Measurements from ENCODE around the gene MPO. TPM values are rescaled to one million over a fixed set of nuclear protein-coding genes. Genes with fewer than 3 reads are reported as not detected.
A peak's percentile ranks its signal among the peaks of the same experiment; 100 is the strongest.

MPO gene
- total and polyA plus RNA-seq, 9 of the 15 experiments (the other 6 are each of a cell fraction or from before 2014, with no cell fraction given): 0.04 to 0.47 (median 0.39) TPM; not detected in 6

DNA sequence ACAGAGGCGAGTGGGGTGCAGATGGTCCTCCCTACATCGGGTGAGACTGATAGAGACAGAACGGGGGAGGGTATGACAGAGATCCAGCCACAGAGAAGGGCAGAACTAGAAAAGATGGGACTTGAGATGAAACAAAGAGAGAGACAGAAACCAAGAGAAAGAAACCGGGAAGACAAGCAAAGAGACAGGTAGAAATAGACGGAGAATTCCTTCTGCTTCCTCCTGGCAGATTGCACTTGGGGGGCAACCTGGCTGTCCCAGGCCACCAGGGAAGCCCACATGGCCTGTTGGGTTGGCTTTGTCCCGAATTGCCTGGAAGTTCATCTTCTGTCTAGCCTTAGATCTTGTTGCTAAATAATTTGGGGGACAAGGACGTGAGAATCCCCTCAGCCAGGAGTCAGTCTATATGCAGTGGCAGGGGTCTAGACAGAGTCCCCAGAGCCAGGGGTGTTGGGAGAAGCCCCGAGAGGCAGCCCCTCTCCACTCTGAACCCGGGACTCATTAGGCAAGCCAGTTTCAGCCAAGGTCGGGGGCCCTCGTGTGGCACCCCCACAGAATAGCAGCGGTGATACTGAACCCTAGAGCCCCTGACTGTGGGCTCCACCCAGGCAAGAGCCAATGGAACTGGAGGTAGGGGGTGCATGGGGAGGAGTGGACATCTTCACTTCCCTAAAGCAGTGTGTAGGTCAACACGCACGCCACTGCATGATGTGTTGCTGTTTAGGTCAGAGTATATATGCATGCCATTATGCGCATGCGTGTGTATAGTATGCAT, 48.5 kb upstream of the MPO start:
- Histone ChIP-seq H3K27me3 (ENCODE audit: control insufficient read depth in 2 of 2, insufficient read depth in 2 of 2, low read length in 2 of 2) (no peaks in the 10 kb centered on the region), H3K79me2 (ENCODE audit: control insufficient read depth, insufficient read depth, low read length) (peaks cover 66% of the 10 kb centered on the region), H3K9ac (ENCODE audit: insufficient read depth in 1 of 2, low read depth in 2 of 2, low read length in 2 of 2) (peak overlapping the region; percentile 89 to 100), H3K36me3 (ENCODE audit: control insufficient read depth, insufficient read depth, low read length) (peaks cover 28% of the 10 kb centered on the region), H2AFZ (ENCODE audit: low read depth, low read length) (no peak overlapping the region), H3K4me1 (replicated peaks in 1 of 2; ENCODE audit: control insufficient read depth in 2 of 2, insufficient read depth in 2 of 2, low read length in 2 of 2) (peaks cover 25 to 56% of the 10 kb centered on the region in 2 experiments), H3K27ac (ENCODE audit: extremely low read depth, low read depth, low read length) (peak overlapping the region; percentile 99), H3K4me3 (peak overlapping the region; percentile 91), H3K9me3 (replicated peaks; ENCODE audit: control insufficient read depth, insufficient read depth, low read depth, low read length) (no peaks in the 10 kb centered on the region), H3K4me2 (ENCODE audit: insufficient read depth, low read length) (peak overlapping the region; percentile 90), H3K9me1 (ENCODE audit: control insufficient read depth, insufficient read depth, low read length) (peaks cover 3% of the 10 kb centered on the region), H4K20me1 (replicated peaks; ENCODE audit: control insufficient read depth, insufficient read depth, low read length) (peaks cover 38% of the 10 kb centered on the region)
- DNase-seq (ENCODE audit: extremely low read depth in 1 of 4, low spot score in 3 of 4) (peak; percentile 59 to 95 (median 74)), FAIRE-seq (peak; percentile 93), ATAC-seq (peak; percentile 67)
- in situ Hi-C loops (cut with MboI) (no loop called here), intact Hi-C loops (cut with micrococcal nuclease) (loop anchor here (1.0 kb wide), 4 partner anchors 9 to 88 kb away; partner anchors contain the start of genes RNF43 and SUPT4H1)
- CTCF ChIA-PET (ENCODE audit: low intra/inter-chr PET ratio): no interaction called here
- WGBS (ENCODE audit: insufficient coverage, low coverage, missing lambda C conversion rate): under 1% methylated on average over 16 of the region's 16 CpGs
- no TSS peak for BruUV-seq (replicated peaks)
- POLR2A ChIA-PET: interaction anchor here (0.6 to 1.8 kb wide), 5 partner anchors 12 to 147 kb away, joined by 3 to 17 read pairs (median 9); partner anchors contain the start of gene RNF43
- TF ChIP-seq CBX1 (IDR thresholded peaks at IDR 0.05; ENCODE audit: low read depth) (peak; percentile 97), STAT5A (IDR thresholded peaks at IDR 0.05; ENCODE audit: borderline replicate concordance, low read length) (0 out of 2 replicates have a peak, but pooled peaks have one; percentile 40), KLF10 (CRISPR knock-in tag; IDR thresholded peaks at IDR 0.05) (peak; percentile 87), FOXP4 (CRISPR knock-in tag; IDR thresholded peaks at IDR 0.05; ENCODE audit: borderline replicate concordance) (peak; percentile 66; the same call in 1 of the 2 replicates), TSC22D4 (tag; IDR thresholded peaks at IDR 0.05) (no peak), ZNF77 (CRISPR knock-in tag; IDR thresholded peaks at IDR 0.05) (peak; percentile 63; the same call in 1 of the 2 replicates), MBD2 (IDR thresholded peaks at IDR 0.05; ENCODE audit: borderline replicate concordance, low read depth) (peak; percentile 88; the same call in 1 of the 2 replicates), FOSL1 (tag; conservative IDR thresholded peaks at IDR 0.05) (0 out of 2 replicates have a peak, but pooled peaks have one; percentile 65), BRF1 (IDR thresholded peaks at IDR 0.05; ENCODE audit: borderline replicate concordance, extremely low read depth, insufficient read length) (no peak)
- TF ChIP-seq, protein P1, sequence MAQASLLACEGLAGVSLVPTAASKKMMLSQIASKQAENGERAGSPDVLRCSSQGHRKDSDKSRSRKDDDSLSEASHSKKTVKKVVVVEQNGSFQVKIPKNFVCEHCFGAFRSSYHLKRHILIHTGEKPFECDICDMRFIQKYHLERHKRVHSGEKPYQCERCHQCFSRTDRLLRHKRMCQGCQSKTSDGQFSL (CRISPR knock-in tag; IDR thresholded peaks at IDR 0.05): peak; percentile 97
- TF ChIP-seq, protein P1 (tag; IDR thresholded peaks at IDR 0.05): peak in 1 of 2 experiments; percentile 82; a peak in 2 of 4 replicates
- TF ChIP-seq, protein P2, sequence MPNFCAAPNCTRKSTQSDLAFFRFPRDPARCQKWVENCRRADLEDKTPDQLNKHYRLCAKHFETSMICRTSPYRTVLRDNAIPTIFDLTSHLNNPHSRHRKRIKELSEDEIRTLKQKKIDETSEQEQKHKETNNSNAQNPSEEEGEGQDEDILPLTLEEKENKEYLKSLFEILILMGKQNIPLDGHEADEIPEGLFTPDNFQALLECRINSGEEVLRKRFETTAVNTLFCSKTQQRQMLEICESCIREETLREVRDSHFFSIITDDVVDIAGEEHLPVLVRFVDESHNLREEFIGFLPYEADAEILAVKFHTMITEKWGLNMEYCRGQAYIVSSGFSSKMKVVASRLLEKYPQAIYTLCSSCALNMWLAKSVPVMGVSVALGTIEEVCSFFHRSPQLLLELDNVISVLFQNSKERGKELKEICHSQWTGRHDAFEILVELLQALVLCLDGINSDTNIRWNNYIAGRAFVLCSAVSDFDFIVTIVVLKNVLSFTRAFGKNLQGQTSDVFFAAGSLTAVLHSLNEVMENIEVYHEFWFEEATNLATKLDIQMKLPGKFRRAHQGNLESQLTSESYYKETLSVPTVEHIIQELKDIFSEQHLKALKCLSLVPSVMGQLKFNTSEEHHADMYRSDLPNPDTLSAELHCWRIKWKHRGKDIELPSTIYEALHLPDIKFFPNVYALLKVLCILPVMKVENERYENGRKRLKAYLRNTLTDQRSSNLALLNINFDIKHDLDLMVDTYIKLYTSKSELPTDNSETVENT (CRISPR knock-in tag; IDR thresholded peaks at IDR 0.05): 0 out of 2 replicates have a peak, but pooled peaks have one; percentile 42
- TF ChIP-seq, protein P3, sequence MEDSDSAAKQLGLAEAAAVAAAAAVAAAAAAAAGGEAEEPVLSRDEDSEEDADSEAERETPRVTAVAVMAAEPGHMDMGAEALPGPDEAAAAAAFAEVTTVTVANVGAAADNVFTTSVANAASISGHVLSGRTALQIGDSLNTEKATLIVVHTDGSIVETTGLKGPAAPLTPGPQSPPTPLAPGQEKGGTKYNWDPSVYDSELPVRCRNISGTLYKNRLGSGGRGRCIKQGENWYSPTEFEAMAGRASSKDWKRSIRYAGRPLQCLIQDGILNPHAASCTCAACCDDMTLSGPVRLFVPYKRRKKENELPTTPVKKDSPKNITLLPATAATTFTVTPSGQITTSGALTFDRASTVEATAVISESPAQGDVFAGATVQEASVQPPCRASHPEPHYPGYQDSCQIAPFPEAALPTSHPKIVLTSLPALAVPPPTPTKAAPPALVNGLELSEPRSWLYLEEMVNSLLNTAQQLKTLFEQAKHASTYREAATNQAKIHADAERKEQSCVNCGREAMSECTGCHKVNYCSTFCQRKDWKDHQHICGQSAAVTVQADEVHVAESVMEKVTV (CRISPR knock-in tag; IDR thresholded peaks at IDR 0.05): peak; percentile 54; the same call in 1 of the 2 replicates
